Mucosa of stomach (tissue), 1 donor: ENCODE results near the gene SEBOX.

Experiments
- H3K27me3 ChIP-seq: one replicate; pipeline ENCODE4 v1.7.0; 2013; ENCODE audit warnings: mild to moderate bottlenecking, low read length; ENCODE audit not compliant: control insufficient read depth, insufficient read depth
- H3K36me3 ChIP-seq: one replicate; pipeline ENCODE4 v1.7.0; 2013; ENCODE audit warnings: low read length; ENCODE audit not compliant: control insufficient read depth, insufficient read depth
- H3K4me1 ChIP-seq: one replicate; pipeline ENCODE4 v1.7.0; 2013; ENCODE audit warnings: mild to moderate bottlenecking, low read length; ENCODE audit not compliant: control insufficient read depth, insufficient read depth
- H3K4me3 ChIP-seq: one replicate; pipeline ENCODE4 v1.7.0; 2013; ENCODE audit warnings: low read length
- H3K9ac ChIP-seq: one replicate; pipeline ENCODE4 v1.7.0; 2013; ENCODE audit warnings: mild to moderate bottlenecking, low read length, moderate library complexity
- H3K9me3 ChIP-seq: one replicate; pipeline ENCODE4 v1.7.0; 2013; ENCODE audit warnings: mild to moderate bottlenecking, low read length, moderate library complexity; ENCODE audit not compliant: control insufficient read depth
- donor health status: Pancreatic carcinoma.

The SEBOX gene

GRCh38 chr17:28371245-28372202, 6.5 kb upstream of the SEBOX start, which contains the start of gene SARM1:
Gene SARM1 (plus strand): TSS chr17:28371694. CDS start chr17:28372033, 339 bp downstream.
- H3K4me3 ChIP-seq: no peak within 1 kb of the TSS
- H3K4me1 ChIP-seq: peaks cover 11% of the 10 kb centered on the region

GRCh38 chr17:28370744-28371103, 5.7 kb upstream of the SEBOX start:
- Histone ChIP-seq H3K9me3 (no peaks in the 10 kb centered on the region), H3K4me3 (no peak overlapping the region), H3K4me1 (peaks cover 11% of the 10 kb centered on the region), H3K9ac (no peak overlapping the region), H3K36me3 (no peaks in the 10 kb centered on the region), H3K27me3 (peaks cover 26% of the 10 kb centered on the region)

More at GRCh38 chr17:28371245-28372202, 6.5 kb upstream of the SEBOX start, which contains the start of gene SARM1:
- H3K27me3 ChIP-seq: peaks cover 26% of the 10 kb centered on the region
- H3K36me3 ChIP-seq: no peaks in the 10 kb centered on the region
- no peaks in the 10 kb centered on the region for H3K9me3 ChIP-seq
- peak within 1 kb of the TSS; percentile 55 for H3K9ac ChIP-seq

- Histone ChIP-seq H3K27me3 (peaks cover 26% of the 10 kb centered on the region), H3K4me1 (peaks cover 11% of the 10 kb centered on the region), H3K4me3 (no peak within 1 kb of the TSS), H3K9me3 (no peaks in the 10 kb centered on the region), H3K36me3 (no peaks in the 10 kb centered on the region), H3K9ac (no peak within 1 kb of the TSS)
These were observed 5.2 kb upstream of the SEBOX start, which contains the start of gene VTN for GRCh38 chr17:28370035-28370743. Gene VTN (minus strand): TSS chr17:28370307. CDS start chr17:28370203, 104 bp downstream.

- peaks cover 11% of the 10 kb centered on the region for H3K4me1 ChIP-seq
- no peak overlapping the region for H3K9ac ChIP-seq
- H3K9me3 ChIP-seq: no peaks in the 10 kb centered on the region
- no peaks in the 10 kb centered on the region for H3K36me3 ChIP-seq
- no peak overlapping the region for H3K4me3 ChIP-seq
- peaks cover 22% of the 10 kb centered on the region for H3K27me3 ChIP-seq
These were observed 4.7 kb upstream of the SEBOX start for GRCh38 chr17:28369684-28370034.

- Histone ChIP-seq H3K4me3 (no peak overlapping the region), H3K9ac (no peak overlapping the region), H3K27me3 (peaks cover 22% of the 10 kb centered on the region), H3K9me3 (no peaks in the 10 kb centered on the region), H3K4me1 (peaks cover 11% of the 10 kb centered on the region), H3K36me3 (no peaks in the 10 kb centered on the region)
These were observed 4.1 kb upstream of the SEBOX start for GRCh38 chr17:28368915-28369683.

- Histone ChIP-seq H3K9ac (no peak overlapping the region), H3K36me3 (no peaks in the 10 kb centered on the region), H3K4me1 (peaks cover 11% of the 10 kb centered on the region), H3K4me3 (no peak overlapping the region), H3K9me3 (no peaks in the 10 kb centered on the region), H3K27me3 (peaks cover 19% of the 10 kb centered on the region)
These were observed 3.4 kb upstream of the SEBOX start for GRCh38 chr17:28368306-28368831.

GRCh38 chr17:28367641-28368305, 2.8 kb upstream of the SEBOX start:
- Histone ChIP-seq H3K9ac (no peak overlapping the region), H3K4me3 (no peak overlapping the region), H3K27me3 (peaks cover 13% of the 10 kb centered on the region), H3K36me3 (no peaks in the 10 kb centered on the region), H3K4me1 (peaks cover 8% of the 10 kb centered on the region), H3K9me3 (no peaks in the 10 kb centered on the region)

- Histone ChIP-seq H3K9me3 (no peaks in the 10 kb centered on the region), H3K4me1 (peaks cover 1% of the 10 kb centered on the region), H3K36me3 (no peaks in the 10 kb centered on the region), H3K27me3 (peaks cover 1% of the 10 kb centered on the region), H3K9ac (no peak overlapping the region), H3K4me3 (no peak overlapping the region)
These were observed 1.6 kb upstream of the SEBOX start for GRCh38 chr17:28366605-28367004.

GRCh38 chr17:28365487-28365886, 488 bp upstream of the SEBOX start:
- Histone ChIP-seq H3K4me3 (no peak overlapping the region), H3K36me3 (peaks cover 6% of the 10 kb centered on the region), H3K9me3 (no peaks in the 10 kb centered on the region), H3K27me3 (no peaks in the 10 kb centered on the region), H3K4me1 (no peaks in the 10 kb centered on the region), H3K9ac (no peak overlapping the region)

- H3K4me3 ChIP-seq: no peak overlapping the region
- H3K27me3 ChIP-seq: no peaks in the 10 kb centered on the region
- no peaks in the 10 kb centered on the region for H3K9me3 ChIP-seq
- no peak overlapping the region for H3K9ac ChIP-seq
- H3K4me1 ChIP-seq: no peaks in the 10 kb centered on the region
- H3K36me3 ChIP-seq: peaks cover 6% of the 10 kb centered on the region
These were observed 986 bp downstream of the SEBOX start for GRCh38 chr17:28363776-28364650.
